SW 1271 (cell line): ENCODE data around the gene GNG3.
A peak's percentile ranks its signal among the peaks of the same experiment; 100 is the strongest.
"Not testable (repeated sequence)": the region's sequence is repeated elsewhere in the genome, so short reads cannot be mapped to it uniquely, and the experiment has no call there.

Source experiments
- DNase-seq, 2 experiments: peaks; one replicate each; lab custom pipeline; 2025; lab: John Stamatoyannopoulos, UW

Gene GNG3

DNA sequence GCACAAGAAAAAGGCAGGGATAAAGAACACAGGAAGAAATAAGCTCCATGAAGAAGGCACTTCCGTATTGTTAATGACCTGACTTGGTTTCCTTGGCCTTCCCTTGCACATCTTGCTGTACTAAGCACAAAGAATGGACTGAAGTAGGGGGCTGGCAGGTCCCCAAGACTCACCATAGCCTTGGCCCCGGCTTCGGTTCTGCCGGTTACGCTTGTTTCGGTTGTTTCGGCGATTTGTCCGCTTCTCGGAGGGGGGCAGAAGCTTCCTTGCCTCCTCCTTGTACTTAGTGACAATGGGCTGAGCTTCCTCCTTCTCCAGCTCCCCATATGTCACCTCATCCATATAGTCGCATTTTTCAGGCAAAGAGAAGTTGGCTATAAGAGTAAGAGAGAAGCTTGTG, 9.3 kb downstream of the GNG3 start:
- no peak for DNase-seq

DNA sequence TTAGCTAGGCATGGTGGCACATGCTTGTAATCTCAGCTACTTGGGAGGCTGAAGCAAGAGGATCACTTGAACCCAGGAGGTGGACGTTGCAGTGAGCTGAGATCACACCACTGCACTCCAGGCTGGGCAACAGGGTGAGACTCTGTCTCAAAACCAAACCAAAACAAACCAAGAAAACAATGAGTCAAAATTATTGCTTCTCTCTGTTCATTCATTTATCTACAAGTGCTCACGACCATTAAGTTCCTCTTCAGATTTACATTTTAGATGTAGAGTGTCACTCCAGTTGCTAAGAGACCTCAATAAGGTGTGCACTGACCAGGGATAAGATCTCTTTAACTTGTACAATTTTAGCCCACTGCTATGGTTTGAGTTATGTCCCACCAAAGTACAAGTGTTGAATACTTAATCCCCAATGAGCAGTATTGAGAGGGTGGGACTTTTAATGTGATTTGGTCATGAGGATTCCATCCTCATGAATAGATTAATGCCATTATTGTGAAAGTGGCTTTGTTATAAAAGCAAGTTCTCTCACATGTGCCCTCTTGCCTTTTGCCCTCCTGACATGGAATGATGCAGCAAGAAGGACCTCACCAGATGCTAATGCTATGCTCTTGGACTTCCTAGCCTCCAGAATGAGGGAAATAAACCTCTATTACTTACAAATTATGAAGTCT, 12.0 kb downstream of the GNG3 start:
- DNase-seq: no peak

DNA sequence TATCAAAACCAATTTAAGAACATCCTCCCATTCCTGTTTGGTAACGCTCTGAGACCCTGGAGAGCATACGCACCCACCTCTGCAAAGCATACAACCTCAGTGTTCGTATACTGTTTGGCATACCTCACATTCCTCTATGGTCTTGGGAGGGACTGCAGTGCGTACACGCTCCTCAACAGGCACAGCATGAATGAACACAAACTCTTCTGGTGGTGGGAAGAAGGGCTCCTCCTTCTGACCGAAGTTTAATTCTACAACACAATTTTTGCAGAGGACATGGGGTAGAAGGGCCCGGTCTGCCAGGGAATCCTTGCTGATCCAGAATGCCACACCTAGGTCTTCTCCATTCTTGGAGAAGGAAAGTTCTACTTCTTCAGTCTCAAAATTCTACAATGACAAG, 14.5 kb downstream of the GNG3 start:
- DNase-seq: no peak

DNA sequence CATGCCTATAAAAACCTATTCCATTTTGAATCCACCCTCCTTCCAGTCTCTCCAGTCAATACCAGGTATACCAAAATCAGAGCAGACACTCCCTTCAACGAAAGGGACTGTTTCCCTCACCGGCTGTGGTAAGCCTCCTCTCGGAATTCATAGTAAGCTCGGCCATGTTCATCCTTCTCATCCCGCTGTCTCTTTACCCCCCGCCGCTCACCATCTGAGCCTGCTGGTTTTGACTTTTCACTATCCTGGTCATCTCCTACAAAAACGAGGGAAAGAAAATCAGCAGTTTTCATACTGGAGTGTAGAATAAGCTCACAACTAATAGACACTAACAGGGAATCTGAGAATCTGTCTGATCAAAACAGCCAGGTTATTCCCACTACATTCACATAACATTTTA, 16.7 kb downstream of the GNG3 start:
- no peak for DNase-seq

DNA sequence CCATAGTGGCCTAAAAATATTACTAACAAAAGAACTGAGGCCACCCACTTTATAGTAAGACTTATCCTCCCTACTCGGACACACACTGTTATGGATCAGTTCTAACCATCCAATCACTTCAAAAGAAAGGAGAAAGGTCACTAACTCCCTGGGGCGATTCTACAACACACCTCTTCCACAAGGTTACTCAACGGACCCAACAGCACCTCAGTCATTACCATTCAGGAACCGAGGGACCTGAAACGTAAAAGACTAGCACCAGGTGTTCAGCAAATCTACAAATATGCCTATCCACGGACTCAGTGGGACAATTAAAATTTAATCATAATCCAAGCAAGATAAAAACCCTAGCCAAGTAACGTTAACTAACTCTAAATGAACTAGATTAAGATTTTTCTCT, 18.2 kb downstream of the GNG3 start:
- DNase-seq: no peak

DNA sequence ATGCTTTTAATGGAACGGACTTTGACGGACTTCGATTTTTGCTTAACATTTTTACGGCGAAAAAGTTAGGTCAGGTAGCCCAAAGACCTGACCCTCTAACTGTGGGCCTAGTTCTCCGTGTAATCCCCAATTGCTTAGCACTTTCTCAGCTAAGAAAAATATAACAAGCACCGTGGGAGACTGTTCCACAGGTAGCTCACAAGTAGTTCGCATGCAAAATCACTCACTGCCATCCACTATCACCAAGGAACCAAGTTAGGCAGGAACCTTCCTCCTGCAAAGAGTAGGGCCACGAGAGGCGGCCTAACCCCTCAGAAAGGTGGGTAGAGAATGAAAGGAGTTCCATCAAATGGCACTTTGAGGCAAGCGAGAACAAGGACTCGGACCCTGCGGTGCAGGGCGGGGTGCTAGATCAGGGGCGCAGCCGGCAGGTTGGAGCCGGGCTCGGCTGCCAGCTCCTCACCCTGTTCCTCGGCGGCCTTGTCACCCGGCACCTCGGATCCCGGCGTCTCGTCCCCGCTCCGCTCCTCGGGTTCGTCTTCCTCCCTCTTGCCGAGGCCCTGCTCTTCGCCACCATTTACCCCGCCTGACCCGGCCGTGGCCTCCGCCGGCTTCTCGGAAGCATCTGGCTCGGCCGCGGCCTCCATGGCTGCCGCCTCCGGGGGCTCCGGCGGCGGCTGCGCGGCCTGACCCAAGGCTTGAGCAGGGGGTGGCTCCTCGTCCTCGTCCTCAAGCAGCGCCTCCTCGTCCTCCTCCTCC, 18.9 kb downstream of the GNG3 start:
- DNase-seq: no peak

DNA sequence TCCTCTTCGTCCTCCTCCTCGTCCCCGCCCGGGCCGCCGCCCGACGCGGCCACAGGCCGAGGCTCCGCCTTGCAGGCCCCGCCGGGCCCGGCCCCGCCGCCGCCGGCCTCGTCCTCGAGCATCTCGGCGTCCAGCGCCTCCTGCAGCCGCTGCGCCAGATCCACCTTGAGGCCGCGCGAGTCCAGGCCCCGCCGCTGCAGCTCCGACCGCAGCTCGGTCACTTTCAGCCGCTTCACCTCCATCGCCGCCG, 19.4 kb downstream of the GNG3 start:
- peak in 1 of 2 experiments; percentile 63 for DNase-seq

DNA sequence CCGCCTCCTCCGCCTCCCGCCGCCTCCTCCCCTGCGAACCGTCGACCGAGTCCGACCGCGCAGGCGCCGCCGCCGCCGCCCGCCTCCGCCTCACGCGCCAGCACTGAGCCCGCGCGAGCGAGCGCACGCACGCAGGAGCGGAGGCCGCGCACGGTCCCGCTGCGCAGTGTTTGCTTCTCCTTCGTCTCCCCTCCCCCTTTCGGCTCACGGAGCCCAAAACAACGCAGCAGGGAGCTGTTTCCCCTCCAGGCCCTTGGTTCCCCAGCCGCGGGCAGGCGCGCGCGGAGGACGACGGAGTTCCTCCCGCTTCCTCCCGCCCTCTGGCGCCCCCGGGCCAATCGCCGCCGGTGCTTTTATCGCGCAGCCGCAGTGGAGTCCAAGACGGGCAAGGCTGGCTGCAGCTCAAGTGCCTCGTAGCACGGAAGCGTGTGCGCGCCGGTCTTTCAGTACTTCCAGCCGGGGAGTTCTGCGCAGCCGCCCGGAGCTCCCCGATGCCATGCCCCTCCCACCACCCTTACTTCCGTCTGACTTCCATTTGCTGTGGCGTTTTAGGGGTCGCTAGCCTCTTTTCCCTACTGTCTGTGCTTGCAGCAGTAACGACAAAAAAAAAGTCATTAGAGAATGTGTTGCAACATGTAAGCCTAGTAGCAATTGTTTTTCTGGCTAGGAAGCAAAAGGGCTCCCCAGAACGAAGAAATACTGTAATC, 19.8 kb downstream of the GNG3 start, which contains the start of gene HNRNPUL2:
TSS of gene HNRNPUL2 (minus strand) at position 293 of the 707 bp plus-strand sequence. CDS start 301 bp downstream, outside the sequence.
- peak; percentile 97 to 98 for DNase-seq

DNA sequence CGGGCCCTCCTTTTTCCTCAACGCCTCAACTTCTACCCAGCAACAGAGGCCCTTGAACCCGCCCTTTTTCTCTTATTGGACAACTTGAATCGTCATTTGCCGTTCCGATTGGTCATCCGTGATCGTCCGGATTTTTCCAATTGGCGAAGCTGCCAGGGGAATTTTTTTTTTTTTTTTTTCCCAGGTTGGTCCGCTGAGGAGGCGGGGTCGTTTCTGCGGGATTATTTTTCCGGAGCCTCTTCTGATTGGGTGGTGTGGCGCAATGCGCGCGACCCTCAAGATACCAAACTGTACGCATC, 20.3 kb downstream of the GNG3 start:
- peak; percentile 96 for DNase-seq

DNA sequence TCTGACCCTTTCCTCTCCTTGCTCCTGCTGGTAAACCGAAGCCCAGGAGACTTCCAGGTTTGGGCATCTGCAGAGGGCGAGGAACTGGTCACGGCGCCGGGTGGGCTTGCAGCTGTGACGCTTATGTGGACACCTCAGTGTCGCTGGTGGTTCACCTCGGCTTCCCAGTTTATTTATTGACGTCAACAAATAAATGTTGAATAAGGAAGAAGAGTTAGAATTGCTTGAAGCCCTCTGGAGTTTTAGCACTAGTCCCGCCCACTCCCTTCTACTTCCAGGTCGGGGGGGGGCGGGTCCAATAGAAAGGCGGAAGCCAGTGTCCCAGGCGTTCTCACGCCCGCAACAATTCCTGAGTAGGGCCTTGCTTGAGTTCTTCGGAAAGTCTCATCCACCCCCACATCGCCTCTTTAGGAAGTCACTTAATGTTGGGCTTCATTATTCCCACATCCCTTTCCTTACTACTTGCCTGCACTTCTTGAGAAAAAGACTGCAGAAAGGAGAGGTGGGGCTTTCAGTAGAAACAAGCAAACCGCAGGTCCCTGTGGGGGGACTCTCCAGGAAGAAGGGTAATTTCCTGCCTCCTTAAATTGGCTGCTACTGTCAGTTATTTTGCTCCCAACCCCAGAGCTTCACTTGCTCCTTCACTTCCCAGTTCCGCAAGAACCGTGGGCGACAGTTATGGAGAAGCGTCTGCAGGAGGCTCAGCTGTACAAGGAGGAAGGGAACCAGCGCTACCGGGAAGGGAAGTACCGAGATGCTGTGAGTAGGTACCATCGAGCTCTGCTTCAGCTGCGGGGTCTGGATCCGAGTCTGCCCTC, 20.9 kb downstream of the GNG3 start, which contains the start of gene TTC9C:
TSS of gene TTC9C (plus strand) at position 316 of the 818 bp plus-strand sequence. CDS start at position 679, 363 bp downstream.
- DNase-seq: peak; percentile 81 to 89

DNA sequence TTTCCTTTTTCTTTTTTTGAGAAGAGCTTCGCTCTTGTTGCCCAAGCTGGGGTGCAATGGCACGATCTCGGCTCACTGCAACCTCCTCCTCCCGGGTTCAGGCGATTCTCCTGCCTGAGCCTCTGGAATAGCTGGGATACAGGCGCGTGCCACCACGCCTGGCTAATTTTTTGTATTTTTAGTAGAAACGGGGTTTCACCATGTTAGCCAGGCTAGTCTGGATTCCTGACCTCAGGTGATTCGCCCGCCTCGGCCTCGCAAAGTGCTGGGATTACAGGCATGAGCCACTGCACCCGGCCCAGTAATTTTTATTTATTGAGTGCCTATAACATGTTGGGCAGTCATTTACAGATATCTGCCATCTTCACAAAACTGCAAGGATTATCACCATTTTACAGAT, 22.6 kb downstream of the GNG3 start:
- DNase-seq: not testable (repeated sequence)

DNA sequence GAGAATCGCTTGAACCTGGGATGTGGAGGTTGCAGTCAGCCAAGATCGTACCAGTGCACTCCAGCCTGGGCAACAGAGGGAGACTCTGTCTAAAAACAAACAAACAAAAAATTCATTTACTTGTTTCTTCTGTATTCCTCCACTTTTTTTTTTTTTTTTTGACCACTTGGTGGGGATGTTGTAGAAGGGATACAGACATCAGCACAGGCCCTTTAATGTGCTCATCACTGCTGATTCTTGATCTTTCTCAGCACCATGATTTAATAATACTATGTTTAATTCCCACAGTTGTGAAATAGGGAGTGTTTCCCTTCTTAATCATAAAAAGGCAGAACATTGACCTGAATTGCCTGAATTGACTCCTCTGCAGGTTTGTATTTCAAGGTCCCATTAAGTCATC, 25.4 kb downstream of the GNG3 start:
- DNase-seq: peak in 1 of 2 experiments; percentile 14

DNA sequence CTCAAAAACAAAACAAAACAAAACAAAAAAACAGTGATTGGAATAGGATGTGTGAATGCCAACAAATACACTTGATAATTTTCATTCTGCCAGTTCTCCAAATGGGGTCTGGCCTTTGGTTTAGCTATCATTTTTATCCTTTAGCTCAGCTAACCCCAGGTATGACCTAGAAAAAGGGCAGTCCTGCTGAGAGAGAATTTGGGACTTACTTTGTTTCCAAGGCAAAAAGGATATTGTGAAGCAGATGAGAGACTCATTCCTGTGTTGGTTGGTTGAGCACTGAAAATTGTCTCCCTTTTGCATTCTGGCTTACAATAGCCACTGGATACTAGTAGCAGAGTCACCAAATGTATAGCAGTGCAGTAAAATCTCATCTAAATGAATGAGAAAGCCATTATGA, 29.7 kb downstream of the GNG3 start:
- DNase-seq: no peak

DNA sequence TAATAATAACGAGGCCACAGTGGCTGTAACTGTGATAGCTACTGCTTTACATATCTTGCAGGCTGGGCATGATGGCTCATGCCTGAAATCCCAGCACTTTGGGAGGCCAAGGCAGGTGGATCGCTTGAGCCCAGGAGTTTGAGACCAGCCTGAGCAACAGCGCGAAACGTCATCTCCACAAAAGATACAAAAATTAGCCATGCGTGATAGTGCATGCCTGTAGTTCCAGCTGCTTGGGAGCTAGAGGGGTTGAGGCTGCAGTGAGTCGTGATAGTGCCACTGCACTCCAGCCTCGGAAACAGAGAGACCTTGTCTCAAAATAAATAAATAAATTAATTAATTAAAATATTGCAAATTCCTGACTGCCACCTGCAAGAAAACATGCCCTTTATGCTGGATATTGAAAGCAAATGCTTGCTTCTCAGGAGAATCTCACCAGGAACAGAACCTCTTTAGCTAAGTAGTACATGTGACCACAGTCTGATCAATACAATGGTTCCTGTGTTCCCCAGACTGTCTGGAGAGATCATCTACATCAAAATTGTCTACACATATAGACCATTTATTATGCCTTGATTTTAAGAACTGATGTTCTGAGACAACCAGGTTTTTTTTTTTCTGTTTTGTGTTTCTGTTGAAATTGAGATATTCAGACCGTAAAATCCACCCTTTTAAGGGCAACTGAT, 40.1 kb downstream of the GNG3 start:
- DNase-seq: no peak

DNA sequence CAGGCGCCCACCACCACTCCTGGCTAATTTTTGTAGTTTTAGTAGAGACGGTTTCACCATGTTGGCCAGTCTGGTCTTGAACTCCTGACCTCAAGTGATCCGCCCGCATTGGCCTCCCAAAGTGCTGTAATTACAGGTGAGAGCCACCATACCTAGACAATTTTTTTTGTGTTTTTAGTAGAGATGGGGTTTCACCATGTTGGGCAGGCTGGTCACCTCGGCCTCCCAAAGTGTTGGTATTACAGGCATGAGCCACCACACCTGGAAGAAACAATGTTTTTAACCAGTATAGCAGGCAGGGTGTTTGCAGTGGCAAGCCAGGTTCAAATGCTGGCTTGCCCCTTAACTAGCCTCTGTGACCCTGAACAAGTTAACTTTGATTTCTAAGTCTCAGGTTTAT, 42.5 kb downstream of the GNG3 start:
- DNase-seq: not testable (repeated sequence)

DNA sequence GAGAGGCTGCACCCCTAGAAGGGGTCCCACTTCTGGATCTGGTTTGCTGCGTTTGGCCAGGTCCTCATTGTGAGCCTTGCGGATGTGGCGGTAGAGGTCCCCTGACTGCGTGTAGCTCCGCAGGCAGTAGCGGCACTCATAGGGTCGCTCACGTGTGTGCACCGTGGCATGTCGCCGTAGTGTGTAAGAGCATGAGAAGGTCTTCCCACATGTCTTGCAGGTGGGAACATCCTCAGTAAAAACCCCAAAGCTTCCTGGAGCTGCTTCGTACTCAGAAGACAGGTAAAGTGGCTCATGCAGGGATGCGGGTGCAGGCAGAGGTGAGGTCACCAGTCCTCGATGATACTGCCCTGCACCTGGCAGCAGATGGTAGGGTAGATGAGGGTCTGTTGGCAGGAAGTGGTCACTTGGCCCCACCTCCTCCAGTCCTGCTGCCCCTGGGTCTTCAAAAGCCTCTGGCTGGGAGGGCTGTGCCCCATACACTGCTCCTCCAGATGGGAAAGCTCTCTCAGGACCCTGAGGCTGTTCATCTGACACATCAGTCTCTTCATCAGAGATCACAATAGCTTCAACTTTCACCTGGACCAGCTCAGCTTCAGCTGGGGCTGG, 44.8 kb downstream of the GNG3 start:
- DNase-seq: no peak

DNA sequence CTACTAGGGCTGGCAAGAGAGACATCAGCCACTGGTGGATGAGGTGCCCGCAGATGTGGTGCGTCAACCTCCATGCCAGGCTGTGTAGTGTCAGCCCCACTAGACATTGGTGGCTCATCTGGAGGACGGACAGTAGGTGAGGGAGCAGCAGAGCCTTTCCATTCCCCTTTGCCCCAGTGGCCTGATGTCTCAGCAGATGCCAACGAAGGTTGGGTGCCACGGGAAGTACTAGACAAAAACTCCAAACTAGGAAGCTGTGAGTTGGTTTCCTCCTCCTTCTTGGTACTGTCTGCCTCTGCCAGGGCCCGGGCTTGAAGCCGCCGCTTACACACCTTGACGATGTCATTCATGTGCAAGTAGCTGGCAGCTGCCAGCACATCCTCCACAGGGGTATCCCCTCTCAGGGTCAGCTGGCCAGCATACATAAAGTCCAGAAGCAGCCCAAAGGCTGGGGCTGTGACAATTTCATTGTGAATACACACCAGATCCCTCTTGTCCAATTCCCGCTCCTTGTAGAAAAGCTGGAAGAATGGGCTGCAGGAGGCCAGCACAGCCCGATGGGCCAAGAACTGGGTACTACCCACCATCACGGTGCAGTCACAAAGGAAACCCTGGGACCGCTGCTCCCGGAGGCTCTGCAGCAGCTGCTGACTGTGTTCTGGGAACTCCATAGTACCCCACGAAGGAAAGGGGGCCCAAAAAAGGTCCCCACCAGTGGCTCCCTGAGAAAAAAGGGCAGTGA, 45.7 kb downstream of the GNG3 start:
- no peak for DNase-seq

DNA sequence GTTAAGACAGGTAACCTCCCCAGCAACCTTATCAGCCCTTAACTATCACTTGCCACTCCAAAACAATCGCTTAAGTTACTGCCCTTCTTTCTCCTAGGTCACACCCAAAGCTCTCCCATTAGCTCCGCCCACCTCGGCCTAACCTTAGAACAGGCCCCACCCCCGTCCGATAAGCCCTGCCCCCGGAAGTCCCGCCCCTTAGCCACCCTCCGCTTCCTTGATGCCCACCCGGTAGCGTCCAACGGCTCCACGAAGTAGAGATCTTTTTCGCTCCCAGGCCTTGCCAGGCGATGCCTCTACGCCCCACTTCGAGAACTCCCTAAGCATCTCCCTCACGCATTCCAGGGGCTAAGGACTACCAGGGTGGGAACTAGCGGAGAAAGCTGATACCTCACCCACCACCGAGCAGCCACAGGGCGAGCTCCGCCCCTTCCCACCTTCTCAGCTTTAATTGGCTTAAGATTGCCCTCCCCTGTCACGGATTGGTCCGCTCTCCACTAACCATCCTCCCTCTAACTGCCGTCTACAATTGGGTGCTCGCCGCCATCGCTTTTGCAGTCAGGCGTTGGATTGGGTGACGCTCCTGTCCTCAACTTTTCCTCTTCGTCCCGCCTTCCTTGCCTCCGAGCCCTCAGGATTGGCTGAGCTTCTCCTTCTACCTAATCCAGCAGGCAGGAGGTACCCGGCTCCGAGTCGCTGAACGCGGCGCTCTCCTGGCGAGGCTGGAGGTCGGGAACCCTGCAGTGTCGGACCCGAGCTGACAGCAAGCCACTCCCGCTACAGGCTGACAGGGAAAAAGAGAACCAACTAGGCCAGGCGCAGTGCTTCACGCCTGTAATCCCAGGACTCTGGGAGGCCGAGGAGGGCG, 46.5 kb downstream of the GNG3 start, which contains the start of gene ZBTB3:
TSS of gene ZBTB3 (minus strand) at position 425 of the 868 bp plus-strand sequence. CDS start 496 bp downstream, outside the sequence.
- DNase-seq: peak; percentile 97 to 100

DNA sequence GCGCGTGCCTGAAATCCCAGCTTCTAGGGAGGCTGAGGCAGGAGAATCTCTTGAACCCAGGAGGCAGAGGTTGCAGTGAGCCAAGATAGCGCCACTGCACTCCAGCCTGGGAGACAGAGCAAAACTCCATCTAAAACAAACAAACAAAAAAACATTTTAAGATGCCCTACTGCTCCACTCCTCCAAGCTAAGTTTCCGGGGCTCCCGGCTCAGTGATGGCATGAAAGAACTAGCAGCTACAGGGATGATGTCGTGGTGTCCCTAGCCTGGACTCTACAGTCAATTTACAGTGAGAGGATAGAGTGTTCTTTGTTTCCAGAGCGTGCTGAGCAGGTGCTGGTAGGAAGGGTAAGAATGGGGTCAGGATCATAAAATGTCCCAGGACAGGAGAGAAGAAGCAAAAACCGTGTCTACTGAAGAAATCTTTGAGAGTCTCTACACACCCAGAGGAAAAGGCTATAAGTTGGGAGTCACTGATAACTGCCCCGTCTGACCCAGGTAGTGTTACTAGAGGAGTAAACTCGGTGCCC, 47.7 kb downstream of the GNG3 start:
- no peak for DNase-seq
